GM11168 (cell line): ENCODE results near the gene FEM1C.

Experiments used
- in situ Hi-C: fragments of 300-500 bp; cut with MboI; formaldehyde crosslinking; loops from one replicate; pipeline ENCODE4 v1.12.0; 2022; ENCODE audit warnings: low sequenced_read_pairs; ENCODE audit not compliant: unreplicated experiment

Gene FEM1C

DNA sequence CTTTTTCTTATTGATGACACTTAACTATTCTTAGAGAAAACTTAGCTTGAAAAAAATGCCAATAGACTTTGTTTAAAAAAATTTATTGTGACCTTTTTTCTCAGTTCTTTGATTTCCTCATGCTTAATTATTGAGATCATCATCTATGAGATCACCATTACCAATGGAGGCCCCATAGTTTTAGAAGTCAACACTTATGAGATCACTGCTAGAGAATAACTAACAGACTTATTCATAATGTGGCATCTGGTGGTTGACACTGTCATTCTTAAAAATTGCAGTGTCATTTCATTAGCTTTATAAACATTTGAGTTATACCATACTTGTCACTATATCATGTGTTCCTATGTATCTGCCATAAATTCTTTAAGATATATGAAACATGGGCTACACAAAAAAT, 14.9 kb upstream of the FEM1C start:
- in situ Hi-C loops: no loop called here

DNA sequence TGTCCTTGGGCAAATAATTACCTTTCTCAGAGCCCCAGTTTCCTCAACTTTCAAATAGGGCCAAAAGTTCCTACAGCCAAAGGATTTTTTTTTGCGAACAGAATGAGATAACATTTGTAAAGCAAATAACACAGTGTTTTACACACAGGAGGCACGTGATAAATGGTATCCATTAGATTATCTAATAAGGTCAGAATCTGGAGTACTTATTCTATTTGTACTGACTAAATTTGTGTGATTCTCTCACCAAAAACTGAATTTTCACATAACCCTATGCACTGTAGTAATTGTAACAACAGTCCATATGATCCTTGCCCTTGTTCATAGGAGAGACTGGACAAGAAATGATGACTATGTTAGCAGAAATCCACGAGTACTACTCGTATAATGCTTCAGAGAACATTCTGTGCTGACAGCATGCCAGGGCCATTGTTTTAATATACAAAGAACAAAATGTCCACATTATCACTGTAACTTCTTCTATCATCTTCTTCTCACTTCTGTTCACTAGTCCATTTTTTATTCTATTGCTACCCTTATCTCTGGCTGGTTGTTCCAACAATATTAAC, 13.9 kb upstream of the FEM1C start:
- in situ Hi-C loops: no loop called here

DNA sequence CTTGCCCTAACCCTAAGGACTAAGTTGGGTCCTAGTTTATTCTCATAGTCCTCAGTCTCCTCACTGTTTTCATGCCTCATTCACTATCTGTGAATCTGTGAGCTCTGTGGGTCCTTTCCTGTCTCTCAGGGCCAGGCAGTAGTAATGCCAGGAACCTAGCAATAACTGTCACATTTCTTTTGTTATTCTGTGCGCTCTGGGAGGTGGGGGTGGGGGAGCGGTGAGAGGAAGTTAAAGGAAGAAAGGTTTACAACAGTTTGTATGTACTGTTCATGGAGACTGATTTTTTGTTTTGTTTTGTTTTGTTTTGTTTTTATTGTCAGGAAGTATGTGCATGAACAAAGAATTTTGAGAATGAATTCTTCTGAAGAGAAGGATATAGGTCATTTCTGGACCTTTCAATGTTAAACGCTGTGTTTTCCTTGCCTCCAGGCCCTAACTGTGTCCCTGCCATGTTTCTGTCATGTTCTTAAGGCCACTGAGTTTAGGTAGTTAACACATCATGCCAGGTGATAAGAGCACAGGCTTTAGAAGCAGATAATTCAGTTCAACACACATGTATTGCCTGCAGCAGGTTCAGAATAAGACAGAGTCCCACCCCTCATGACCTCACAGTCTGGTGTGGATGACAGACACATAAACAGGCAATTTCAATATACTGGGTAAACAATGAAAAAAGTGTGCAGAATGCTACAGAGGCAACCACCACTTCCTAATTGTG, 13.3 kb upstream of the FEM1C start:
- in situ Hi-C loops: no loop called here

DNA sequence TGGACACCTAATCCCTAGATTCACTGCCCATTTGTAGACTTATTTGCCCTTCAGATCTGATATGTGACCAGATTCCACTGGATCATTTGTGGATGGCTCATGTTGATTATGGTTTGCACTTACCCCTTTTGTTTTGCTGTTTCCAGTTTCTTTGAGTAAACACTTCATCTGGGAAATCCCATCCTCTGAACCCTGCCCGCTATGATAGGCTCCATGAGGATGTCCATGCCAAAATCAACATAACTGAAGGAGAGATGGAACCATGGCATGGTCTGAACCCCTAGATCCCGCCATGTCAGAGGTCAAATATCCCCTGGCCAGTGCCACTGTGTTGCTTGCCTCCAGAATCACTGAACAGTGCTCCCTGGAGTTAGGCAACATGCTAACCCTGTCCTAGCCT, 11.7 kb upstream of the FEM1C start:
- in situ Hi-C loops: no loop called here

DNA sequence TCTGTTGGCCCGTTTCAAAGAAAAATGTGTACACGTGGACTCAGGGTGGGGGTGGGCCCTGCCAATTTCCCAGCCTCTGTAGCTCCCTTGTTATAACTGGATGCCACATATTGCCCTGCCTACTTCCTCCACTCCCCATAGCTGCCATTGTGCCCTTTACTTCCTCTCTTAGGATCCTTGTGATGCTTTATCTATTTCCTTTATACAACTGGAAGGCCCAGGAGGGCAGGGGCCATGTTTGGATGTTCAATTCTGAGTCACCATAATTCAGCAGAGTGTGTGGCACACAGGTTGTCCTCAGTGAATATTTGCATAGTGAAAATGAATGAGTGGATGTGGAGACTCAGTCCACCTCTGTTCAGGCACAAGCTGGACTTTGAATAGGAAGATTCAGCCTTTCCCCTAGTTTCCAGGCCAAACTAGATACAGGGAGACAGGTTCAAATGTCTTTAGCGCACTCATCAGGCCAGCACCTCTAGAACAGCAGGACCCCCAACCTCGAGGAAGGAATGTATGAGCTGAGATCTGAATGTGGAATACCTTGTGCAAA, 10.6 kb upstream of the FEM1C start:
- in situ Hi-C loops: no loop called here

DNA sequence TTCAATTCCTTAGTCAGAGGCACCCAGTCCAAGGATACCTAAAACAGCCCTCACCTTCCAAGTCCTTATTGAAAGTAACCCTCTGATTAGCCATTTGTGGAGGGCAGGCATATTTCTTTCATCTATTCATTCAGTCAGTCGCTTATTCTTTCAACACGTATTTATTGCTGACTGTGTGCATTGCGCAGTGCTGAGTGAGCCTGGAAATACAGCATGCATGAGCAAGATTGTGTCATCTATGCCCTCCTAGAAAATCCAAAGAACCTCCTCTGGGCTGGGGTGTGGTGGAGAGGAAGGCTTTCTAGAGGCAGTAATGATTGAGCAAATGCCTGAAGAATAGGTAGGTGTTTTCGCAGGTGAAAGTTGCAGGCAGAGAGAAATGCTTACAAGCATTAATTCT, 8.5 kb upstream of the FEM1C start:
- in situ Hi-C loops: no loop called here

DNA sequence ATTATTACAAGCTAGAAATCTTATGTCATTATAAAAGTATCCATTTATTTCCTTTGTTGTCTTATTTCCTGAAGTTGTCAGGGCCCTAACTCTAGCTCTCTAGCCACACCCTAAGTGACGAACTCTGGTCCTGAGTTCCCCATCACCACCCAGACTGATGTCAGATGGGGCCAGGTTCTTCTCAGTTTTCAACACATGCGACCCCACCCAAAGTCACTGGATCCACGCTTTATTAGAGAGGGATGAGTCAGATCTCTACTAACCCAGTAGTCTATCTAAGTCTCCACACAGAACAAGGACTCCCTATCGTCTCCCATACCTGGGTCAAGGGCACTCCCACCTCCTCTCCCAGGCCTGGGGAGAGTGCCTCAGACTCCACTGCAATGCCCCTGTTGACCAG, 6.8 kb upstream of the FEM1C start:
- in situ Hi-C loops: no loop called here

DNA sequence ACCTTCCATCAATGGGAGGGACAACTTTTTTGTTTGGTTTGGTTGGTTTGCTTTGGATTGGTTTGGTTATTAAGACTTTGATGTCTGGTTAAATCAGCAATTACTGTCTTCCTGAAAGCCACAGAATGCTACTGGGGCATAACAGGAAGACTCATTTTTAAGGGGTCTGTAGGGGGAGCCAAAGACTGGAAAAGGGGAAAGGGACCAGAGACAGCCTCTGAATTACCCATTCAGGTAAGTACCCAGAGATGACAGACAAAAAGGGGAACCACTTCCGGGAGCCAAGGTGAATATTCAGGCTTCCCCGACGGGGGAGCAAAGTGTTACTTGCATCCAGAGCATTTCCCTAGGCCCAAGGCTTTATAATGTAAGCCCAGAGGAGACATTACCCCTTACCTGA, 4.6 kb upstream of the FEM1C start:
- in situ Hi-C loops: no loop called here

DNA sequence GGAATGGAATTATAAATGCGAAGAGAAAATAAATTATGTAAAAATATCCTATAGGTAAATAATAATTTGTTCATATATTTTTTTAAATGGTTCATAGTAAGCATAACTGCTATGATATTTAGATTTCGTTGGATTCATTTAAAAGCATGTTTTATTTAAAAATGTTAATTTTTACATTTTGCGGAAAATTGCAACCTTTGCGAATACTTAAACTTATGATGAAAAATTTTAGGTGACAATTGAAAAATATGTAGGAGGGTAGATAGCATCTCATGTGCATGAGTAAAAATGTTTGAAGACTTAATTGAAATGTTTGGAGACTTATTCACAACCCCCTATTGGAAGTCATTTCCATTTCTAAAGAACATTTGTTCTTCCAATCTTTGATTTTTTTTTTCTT, 4.1 kb upstream of the FEM1C start:
- in situ Hi-C loops: no loop called here

DNA sequence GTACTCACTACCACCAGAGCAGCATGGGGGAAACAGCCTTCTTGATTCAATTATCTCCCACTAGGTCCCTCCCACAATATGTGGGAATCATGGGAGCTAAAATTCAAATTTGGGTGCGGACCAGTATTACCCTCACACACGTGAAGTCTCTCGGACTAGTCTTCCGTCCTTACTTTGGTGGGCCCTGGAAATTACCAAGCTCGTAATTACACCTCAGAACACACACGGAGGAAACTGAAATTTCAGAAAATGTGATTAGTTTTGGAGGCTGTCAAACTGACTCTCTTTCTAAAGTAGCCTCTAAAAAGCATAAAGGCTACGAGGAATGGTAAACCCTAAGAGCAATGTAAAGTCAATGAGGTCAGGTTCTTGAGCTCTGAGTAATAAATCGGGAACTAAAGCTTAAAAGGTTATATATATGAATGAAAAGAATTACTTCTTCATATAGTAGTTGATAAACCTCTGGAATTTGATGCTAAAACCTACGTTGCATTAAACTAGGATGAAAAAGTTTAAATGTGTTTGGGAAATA, 842 bp upstream of the FEM1C start:
- in situ Hi-C loops: no loop called here

DNA sequence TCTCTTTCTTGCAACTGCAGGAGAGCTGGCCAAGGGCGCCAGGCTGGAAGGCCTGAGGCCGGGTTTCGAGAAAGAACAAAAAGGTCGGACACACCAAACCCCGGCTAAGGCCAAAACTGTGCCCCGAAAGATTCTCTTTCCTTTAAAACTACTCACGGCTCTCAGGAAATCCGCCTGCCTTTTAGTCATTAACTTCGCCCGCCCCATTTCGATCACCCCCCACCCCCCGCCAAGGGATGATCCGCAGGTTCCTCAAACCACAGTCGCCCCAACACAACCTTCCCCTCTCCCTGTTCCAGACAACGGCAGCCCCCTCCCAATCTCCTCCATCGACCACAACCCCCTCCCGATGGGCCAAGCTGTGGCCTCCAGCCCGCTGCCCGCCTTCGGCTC, 536 bp downstream of the FEM1C start:
- in situ Hi-C loops: no loop called here

DNA sequence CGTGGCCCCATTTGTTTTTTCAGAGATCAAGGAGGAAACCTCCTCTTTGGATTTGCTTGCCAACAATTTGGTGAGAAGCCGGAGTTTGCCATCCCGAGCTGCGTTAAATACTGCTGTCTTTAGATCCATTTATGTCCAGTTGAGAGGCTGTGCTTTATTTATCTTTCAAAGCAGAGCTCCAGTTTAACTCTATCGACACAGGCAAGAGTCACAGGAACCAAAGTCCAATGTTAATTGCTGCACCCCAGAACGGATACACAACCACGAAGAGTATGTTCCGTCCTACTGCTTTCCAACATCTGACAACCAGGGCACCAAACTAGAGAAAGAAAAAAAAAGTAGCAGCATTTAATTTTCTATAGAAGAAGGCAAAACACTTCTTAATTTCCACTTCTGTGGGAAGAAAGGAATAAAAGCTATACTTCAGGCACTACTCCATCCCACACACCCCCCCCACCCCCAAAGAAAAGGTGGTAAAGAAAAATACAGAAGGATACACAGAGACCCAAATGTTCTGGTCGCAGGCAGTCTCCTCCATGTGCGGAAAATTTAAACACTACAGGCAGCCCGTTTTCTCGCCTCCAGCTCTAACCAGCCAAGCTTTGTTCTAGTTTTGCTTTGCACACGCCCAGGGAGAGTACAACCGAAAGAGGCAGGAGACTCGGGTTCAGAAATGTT, 1.1 kb downstream of the FEM1C start:
- in situ Hi-C loops: no loop called here

DNA sequence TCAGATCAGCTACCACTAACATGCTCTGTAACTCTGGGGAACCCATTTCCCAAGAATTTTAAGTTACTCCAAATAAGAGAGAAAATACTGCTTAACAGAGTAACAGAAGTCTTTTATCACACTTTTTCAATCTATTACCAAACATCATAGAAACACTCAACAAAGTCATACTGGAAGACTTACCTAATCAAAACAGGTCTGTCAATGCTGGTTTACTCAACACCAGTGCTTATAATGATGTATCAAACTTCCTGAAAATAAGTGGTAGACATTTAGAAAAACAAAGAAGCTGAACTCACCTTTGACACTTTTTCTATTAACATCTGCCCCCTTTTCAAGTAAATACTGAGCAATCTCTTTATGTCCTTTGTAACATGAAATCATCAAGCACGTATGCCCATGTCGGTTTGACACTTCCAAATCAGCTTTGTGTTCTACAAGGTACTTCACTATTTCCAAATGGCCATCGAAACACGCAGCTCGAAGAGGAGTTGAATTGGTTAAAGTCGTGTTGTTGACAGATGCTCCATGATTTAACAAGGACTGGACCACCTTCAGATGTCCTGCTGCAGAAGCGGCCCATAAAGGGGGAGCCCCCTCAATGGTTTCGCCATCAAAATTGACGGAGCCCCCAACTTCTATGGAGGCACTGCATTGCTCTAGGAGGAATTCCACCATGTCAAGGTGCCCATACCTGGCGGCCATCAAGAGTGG, 1.8 kb downstream of the FEM1C start:
- in situ Hi-C loops: no loop called here

DNA sequence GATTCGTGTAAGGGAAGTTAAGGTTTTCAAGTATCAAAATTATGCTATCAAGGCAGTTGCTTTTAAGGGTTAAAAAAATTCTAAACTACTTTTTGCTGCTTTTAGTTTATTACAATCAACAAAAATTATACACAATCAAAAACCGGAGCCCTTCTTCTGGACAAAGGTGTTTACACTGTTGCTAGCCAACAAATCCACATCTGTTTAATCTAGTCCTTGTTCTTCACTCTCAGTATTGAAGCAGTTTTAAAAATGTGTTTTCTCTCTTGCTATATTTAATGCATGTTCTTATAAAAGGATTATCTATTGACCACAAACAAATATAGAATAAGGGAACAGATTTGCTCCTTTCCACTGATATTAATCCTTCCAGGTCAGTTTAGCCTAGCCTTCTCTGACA, 2.5 kb downstream of the FEM1C start:
- in situ Hi-C loops: no loop called here

DNA sequence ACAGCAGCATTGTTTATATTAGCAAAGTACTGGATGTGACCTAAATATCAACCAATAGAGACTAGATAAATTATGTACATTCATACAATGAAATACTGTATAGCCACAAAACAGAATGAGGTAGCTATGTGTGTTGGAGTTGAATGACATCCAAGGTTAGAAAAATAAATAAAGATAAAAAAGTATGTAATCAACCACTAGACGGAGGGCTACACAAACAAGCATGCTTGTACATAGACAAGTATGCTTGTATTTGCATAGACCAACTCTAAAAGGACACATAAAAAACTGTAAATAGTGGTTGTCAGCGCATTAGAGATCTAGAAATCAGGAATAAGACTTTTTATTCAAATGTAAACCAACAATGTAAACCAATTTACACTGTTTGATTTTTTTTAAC, 3.0 kb downstream of the FEM1C start:
- in situ Hi-C loops: no loop called here

DNA sequence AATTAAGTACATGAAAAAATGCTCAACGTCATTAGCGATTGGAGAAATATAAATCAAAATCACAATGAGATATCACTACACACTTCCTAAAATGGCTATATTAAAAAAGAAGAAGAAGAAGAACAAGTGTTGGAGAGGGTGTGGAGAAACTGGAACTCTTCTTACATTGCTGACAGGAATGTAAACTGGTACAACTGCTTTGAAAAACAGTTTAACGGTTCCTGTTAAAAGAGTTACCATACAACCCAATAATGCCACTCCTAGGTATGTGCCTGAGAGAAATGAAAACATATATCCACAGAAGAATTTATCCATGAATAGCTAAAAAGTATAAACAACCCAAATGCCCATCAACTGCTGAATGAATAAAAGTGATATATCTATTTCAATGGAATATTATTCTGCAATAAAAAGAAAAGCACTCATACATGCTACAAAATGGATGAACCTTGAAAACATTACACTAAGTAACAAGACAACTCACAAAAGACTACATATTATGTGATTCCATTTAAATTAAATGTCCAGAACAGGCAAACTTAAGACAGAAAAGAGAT, 9.0 kb downstream of the FEM1C start:
- in situ Hi-C loops: no loop called here

DNA sequence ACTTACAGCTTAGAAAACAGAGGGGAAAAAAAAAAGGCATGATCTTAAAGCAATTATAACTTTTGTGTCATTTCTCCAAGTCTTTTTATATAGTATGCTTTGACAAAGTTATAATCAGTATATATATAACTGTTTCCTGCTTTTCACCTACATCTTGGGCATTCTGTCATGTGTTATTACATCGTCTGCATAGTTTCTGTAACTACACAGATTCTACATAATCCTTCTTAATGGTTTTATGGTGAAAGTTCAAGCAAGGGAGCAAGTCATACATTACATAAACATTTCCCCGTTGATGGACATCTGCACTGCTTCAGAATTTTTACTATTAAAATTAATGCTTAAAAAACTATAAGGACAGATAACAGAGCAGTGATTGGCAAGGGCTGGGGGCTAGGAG, 12.1 kb downstream of the FEM1C start:
- in situ Hi-C loops: no loop called here

DNA sequence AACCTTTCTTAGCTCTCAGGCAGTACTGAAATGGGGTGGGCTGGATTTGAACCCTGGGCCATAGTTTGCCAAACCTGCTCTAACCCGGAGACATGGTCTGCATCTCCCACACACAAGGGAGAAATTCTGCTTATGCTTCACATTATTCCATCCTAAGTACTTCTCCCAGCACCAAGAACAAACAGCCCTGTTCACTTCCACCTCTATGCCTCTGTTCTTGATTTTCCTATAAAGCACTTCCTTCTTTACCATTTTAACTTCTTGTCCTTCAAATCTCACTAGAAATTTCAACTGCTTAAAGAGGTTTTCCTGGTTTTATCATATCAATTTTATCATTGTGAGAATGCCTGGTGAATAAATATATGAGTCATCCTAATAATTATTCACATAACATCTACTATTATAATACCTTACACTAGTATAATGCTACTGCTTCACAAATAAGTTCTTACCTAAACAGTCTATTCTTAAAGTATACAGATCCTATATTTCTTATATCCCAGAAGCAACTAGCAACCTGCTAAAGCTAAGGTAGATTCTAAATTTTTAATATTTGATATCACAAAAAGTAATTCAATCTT, 12.7 kb downstream of the FEM1C start:
- in situ Hi-C loops: no loop called here

DNA sequence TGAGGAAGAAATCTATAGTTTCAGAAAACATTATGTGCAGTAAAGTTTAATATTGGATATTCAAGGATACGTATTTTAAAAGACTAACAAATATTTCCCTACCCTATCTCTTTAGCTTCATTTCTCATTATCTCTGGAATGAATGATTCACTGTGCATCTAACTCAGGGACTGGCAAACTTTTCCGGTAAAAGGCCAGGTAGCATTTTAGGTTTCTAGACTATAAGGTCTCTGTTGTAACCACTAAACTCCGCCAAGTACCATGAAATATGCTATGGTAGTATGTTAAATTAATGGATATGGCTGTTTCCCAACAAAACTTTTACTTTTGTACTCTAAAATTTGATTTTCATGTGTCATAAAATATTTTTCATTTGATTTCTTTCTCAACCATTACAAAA, 13.2 kb downstream of the FEM1C start:
- in situ Hi-C loops: no loop called here

DNA sequence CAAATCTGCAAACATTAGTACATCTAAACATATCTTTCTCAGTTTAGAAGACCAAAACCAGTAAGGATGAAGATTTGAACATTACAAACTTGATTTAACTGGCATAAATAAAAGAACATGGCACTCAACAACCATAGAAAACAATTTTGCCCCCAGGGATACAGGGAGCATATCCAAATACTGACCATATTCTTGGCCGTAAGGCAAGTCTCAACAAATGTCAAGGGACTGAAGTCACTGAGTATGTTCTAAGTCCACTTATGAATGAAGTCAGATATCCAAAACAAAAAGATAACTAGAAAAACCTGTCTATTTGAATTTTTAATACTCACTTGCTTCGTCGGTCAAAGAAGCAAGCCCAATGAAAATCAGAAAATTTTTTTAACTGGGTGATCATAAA, 14.1 kb downstream of the FEM1C start:
- in situ Hi-C loops: no loop called here
